Stimulated activated naive CD8-positive, alpha-beta T cell treated with anti-CD3 and anti-CD28 coated beads, Interleukin-15, amount 100 ng/mL, for 72 hours (primary cell): ENCODE results near the gene RYR2.
A peak's percentile ranks its signal among the peaks of the same experiment; 100 is the strongest.
"Not testable (repeated sequence)": the region's sequence is repeated elsewhere in the genome, so short reads cannot be mapped to it uniquely, and the experiment has no call there.

Source experiments
- ATAC-seq: fragments of 150-1000 bp; cut with Tn5 transposase; 2 replicates; pipeline ENCODE4 v1.10.0; 2021; ENCODE audit warnings: mild to moderate bottlenecking, moderate library complexity
- DNase-seq, 2 donors: peaks; one replicate each; pipeline ENCODE4 v3.0.0; 2021 to 2022
- H3K27ac Mint-ChIP-seq, 2 donors: one replicate each; pipeline ENCODE4 v1.8.0; 2022; ENCODE audit warnings: mild to moderate bottlenecking in 2 of 2, mixed read lengths in 2 of 2, moderate library complexity in 2 of 2
- H3K27me3 Mint-ChIP-seq: one replicate; pipeline ENCODE4 v1.8.0; 2022; ENCODE audit warnings: mixed read lengths
- H3K4me1 Mint-ChIP-seq: one replicate; pipeline ENCODE4 v1.8.0; 2022; ENCODE audit warnings: mild to moderate bottlenecking, mixed read lengths
- H3K4me3 Mint-ChIP-seq, 2 donors: one replicate each; pipeline ENCODE4 v1.8.0; 2022; ENCODE audit warnings: mild to moderate bottlenecking in 2 of 2, mixed read lengths in 2 of 2, moderate library complexity in 1 of 2
- H3K9me3 Mint-ChIP-seq, 2 donors: one replicate each; pipeline ENCODE4 v1.8.0; 2022; ENCODE audit warnings: mixed read lengths in 2 of 2

Gene RYR2

GRCh38 chr1:237091691-237092090, 49.7 kb downstream of the RYR2 start:
- H3K27ac Mint-ChIP-seq = peak overlapping the region in 1 of 2 donors; percentile 73
- ATAC-seq = no peak
- peaks cover 7% of the 10 kb centered on the region for H3K27me3 Mint-ChIP-seq
- H3K4me1 Mint-ChIP-seq = no peaks in the 10 kb centered on the region
- no peaks in the 10 kb centered on the region for H3K9me3 Mint-ChIP-seq
- DNase-seq = no peak
- H3K4me3 Mint-ChIP-seq = no peak overlapping the region

- Mint-ChIP-seq H3K4me3 (no peak overlapping the region), H3K27me3 (peaks cover 13% of the 10 kb centered on the region), H3K27ac (no peak overlapping the region), H3K9me3 (no peaks in the 10 kb centered on the region), H3K4me1 (no peaks in the 10 kb centered on the region)
- DNase-seq (no peak), ATAC-seq (no peak)
Observed at GRCh38 chr1:237093691-237094090, 51.7 kb downstream of the RYR2 start.

- ATAC-seq (no peak), DNase-seq (no peak)
- Mint-ChIP-seq H3K27ac (no peak overlapping the region), H3K4me3 (no peak overlapping the region), H3K9me3 (no peaks in the 10 kb centered on the region), H3K27me3 (peaks cover 17% of the 10 kb centered on the region), H3K4me1 (no peaks in the 10 kb centered on the region)
Observed at GRCh38 chr1:237098541-237098940, 56.6 kb downstream of the RYR2 start.

- H3K4me1 Mint-ChIP-seq = no peaks in the 10 kb centered on the region
- ATAC-seq (no peak), DNase-seq (no peak)
- H3K27me3 Mint-ChIP-seq = peaks cover 31% of the 10 kb centered on the region
- no peaks in the 10 kb centered on the region for H3K9me3 Mint-ChIP-seq
- H3K27ac Mint-ChIP-seq = no peak overlapping the region
- no peak overlapping the region for H3K4me3 Mint-ChIP-seq
Observed at GRCh38 chr1:237103021-237103420, 61.0 kb downstream of the RYR2 start.

- no peak for ATAC-seq
Observed at GRCh38 chr1:237104096-237104495, 62.1 kb downstream of the RYR2 start.

GRCh38 chr1:237105826-237106225, 63.8 kb downstream of the RYR2 start:
- no peak overlapping the region for H3K4me3 Mint-ChIP-seq
- no peak for DNase-seq
- H3K27me3 Mint-ChIP-seq = peaks cover 19% of the 10 kb centered on the region
- no peaks in the 10 kb centered on the region for H3K4me1 Mint-ChIP-seq
- peak overlapping the region in 1 of 2 donors; percentile 24 for H3K27ac Mint-ChIP-seq
- no peaks in the 10 kb centered on the region for H3K9me3 Mint-ChIP-seq
- ATAC-seq = no peak

More at GRCh38 chr1:237104096-237104495, 62.1 kb downstream of the RYR2 start:
- no peak for DNase-seq
- no peak overlapping the region for H3K27ac Mint-ChIP-seq
- H3K9me3 Mint-ChIP-seq = no peaks in the 10 kb centered on the region
- peaks cover 21% of the 10 kb centered on the region for H3K27me3 Mint-ChIP-seq
- no peaks in the 10 kb centered on the region for H3K4me1 Mint-ChIP-seq
- H3K4me3 Mint-ChIP-seq = no peak overlapping the region

GRCh38 chr1:237108297-237109040, 66.5 kb downstream of the RYR2 start:
- ATAC-seq (peak; percentile 33), DNase-seq (no peak)
- no peaks in the 10 kb centered on the region for H3K9me3 Mint-ChIP-seq
- H3K27me3 Mint-ChIP-seq = peaks cover 19% of the 10 kb centered on the region
- no peak overlapping the region for H3K4me3 Mint-ChIP-seq
- H3K4me1 Mint-ChIP-seq = no peaks in the 10 kb centered on the region
- H3K27ac Mint-ChIP-seq = peak overlapping the region in 1 of 2 donors; percentile 50

- H3K4me3 Mint-ChIP-seq = no peak overlapping the region
- ATAC-seq (no peak), DNase-seq (no peak)
- H3K27ac Mint-ChIP-seq = no peak overlapping the region
- H3K4me1 Mint-ChIP-seq = no peaks in the 10 kb centered on the region
- no peaks in the 10 kb centered on the region for H3K27me3 Mint-ChIP-seq
- no peaks in the 10 kb centered on the region for H3K9me3 Mint-ChIP-seq
Observed at GRCh38 chr1:237111807-237112206, 69.8 kb downstream of the RYR2 start.

- H3K4me1 Mint-ChIP-seq = no peaks in the 10 kb centered on the region
- DNase-seq (no peak), ATAC-seq (no peak)
- H3K27ac Mint-ChIP-seq = peak overlapping the region in 1 of 2 donors; percentile 46
- no peak overlapping the region for H3K4me3 Mint-ChIP-seq
- H3K27me3 Mint-ChIP-seq = no peaks in the 10 kb centered on the region
- H3K9me3 Mint-ChIP-seq = no peaks in the 10 kb centered on the region
Observed at GRCh38 chr1:237112663-237113062, 70.7 kb downstream of the RYR2 start.

GRCh38 chr1:237115035-237115434, 73.1 kb downstream of the RYR2 start:
- no peaks in the 10 kb centered on the region for H3K4me1 Mint-ChIP-seq
- no peak for DNase-seq

GRCh38 chr1:237119091-237119490, 77.1 kb downstream of the RYR2 start:
- Mint-ChIP-seq H3K27me3 (no peaks in the 10 kb centered on the region), H3K27ac (no peak overlapping the region), H3K4me1 (no peaks in the 10 kb centered on the region), H3K9me3 (no peaks in the 10 kb centered on the region), H3K4me3 (no peak overlapping the region)
- DNase-seq (no peak), ATAC-seq (no peak)

More at GRCh38 chr1:237115035-237115434, 73.1 kb downstream of the RYR2 start:
- H3K27ac Mint-ChIP-seq = no peak overlapping the region
- ATAC-seq = no peak
- H3K4me3 Mint-ChIP-seq = no peak overlapping the region
- H3K9me3 Mint-ChIP-seq = no peaks in the 10 kb centered on the region
- no peaks in the 10 kb centered on the region for H3K27me3 Mint-ChIP-seq

GRCh38 chr1:237120683-237121082, 78.7 kb downstream of the RYR2 start:
- Mint-ChIP-seq H3K27me3 (no peaks in the 10 kb centered on the region), H3K4me1 (no peaks in the 10 kb centered on the region), H3K9me3 (no peaks in the 10 kb centered on the region), H3K4me3 (no peak overlapping the region), H3K27ac (no peak overlapping the region)
- no peak for ATAC-seq
- DNase-seq = no peak

GRCh38 chr1:237124856-237125462, 83.0 kb downstream of the RYR2 start:
- Mint-ChIP-seq H3K27me3 (no peaks in the 10 kb centered on the region), H3K4me1 (no peaks in the 10 kb centered on the region), H3K9me3 (peaks cover 13 to 16% of the 10 kb centered on the region in 2 donors), H3K27ac (no peak overlapping the region), H3K4me3 (no peak overlapping the region)
- ATAC-seq (no peak), DNase-seq (no peak)

GRCh38 chr1:237126180-237126579, 84.2 kb downstream of the RYR2 start:
- Mint-ChIP-seq H3K27me3 (no peaks in the 10 kb centered on the region), H3K4me3 (no peak overlapping the region), H3K9me3 (peaks cover 14 to 16% of the 10 kb centered on the region in 2 donors), H3K4me1 (no peaks in the 10 kb centered on the region), H3K27ac (no peak overlapping the region)
- DNase-seq = no peak
- no peak for ATAC-seq

- not testable (repeated sequence) for H3K4me3 Mint-ChIP-seq, DNase-seq, H3K27ac Mint-ChIP-seq, H3K27me3 Mint-ChIP-seq, H3K4me1 Mint-ChIP-seq, ATAC-seq
- peaks cover 15 to 20% of the 10 kb centered on the region in 2 donors for H3K9me3 Mint-ChIP-seq
Observed at GRCh38 chr1:237127301-237127700, 85.3 kb downstream of the RYR2 start.

GRCh38 chr1:237133921-237134320, 91.9 kb downstream of the RYR2 start:
- Mint-ChIP-seq H3K4me1 (no peaks in the 10 kb centered on the region), H3K9me3 (peaks cover 26 to 27% of the 10 kb centered on the region in 2 donors), H3K27ac (no peak overlapping the region), H3K27me3 (no peaks in the 10 kb centered on the region), H3K4me3 (no peak overlapping the region)
- no peak for ATAC-seq
- no peak for DNase-seq
